Mucosa of stomach (tissue), 1 donor: ENCODE measurements around the gene KRT81.

ENCODE experiments used
- H3K27me3 ChIP-seq: one replicate; pipeline ENCODE4 v1.7.0; 2013; ENCODE audit warnings: mild to moderate bottlenecking, low read length; ENCODE audit not compliant: control insufficient read depth, insufficient read depth
- H3K36me3 ChIP-seq: one replicate; pipeline ENCODE4 v1.7.0; 2013; ENCODE audit warnings: low read length; ENCODE audit not compliant: control insufficient read depth, insufficient read depth
- H3K4me1 ChIP-seq: one replicate; pipeline ENCODE4 v1.7.0; 2013; ENCODE audit warnings: mild to moderate bottlenecking, low read length; ENCODE audit not compliant: control insufficient read depth, insufficient read depth
- H3K4me3 ChIP-seq: one replicate; pipeline ENCODE4 v1.7.0; 2013; ENCODE audit warnings: low read length
- H3K9ac ChIP-seq: one replicate; pipeline ENCODE4 v1.7.0; 2013; ENCODE audit warnings: mild to moderate bottlenecking, low read length, moderate library complexity
- H3K9me3 ChIP-seq: one replicate; pipeline ENCODE4 v1.7.0; 2013; ENCODE audit warnings: mild to moderate bottlenecking, low read length, moderate library complexity; ENCODE audit not compliant: control insufficient read depth
- donor health status: Pancreatic carcinoma.

The KRT81 gene

DNA sequence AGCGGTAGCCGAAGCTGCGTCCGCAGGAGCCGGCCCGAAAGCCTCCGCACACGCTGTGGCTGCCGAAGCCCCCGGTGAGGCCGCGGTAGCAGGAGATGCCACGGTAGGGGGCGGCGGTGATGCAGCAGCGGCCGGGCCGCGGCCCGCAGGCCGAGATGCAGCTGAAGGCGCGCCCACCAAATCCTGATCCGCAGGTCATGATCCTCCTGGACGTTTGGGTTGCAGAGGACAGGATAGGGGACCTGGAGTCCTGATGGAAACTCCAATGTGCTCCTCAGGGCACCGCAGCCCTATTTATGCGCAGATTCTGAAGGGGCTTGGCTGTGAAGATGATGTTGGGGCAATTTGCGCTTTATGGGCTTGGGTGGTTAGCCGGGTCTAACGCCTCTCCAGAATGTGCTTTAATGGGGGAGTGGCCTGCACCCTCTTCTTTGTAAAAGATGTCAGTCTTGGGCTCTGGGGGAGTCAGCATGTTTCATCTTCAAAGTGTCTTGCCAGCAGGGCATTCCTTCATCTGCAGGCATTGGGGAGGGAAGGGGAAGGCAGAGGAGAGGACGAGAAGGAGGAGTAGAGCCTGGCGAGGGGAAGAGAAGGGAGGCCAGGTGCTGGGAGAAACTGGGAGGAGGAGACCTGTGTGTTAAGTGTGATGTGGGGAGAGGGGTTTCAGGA is at the start of gene KRT81:
Gene KRT81, minus strand, starts transcription at position 268 of the 669 bp plus-strand sequence. Its CDS starts 69 bp downstream, at position 199.
- H3K9ac ChIP-seq = no peak within 1 kb of the TSS
- no peaks in the 10 kb centered on the region for H3K9me3 ChIP-seq
- no peaks in the 10 kb centered on the region for H3K36me3 ChIP-seq
- H3K27me3 ChIP-seq = peaks cover 8% of the 10 kb centered on the region
- H3K4me3 ChIP-seq = no peak within 1 kb of the TSS
- H3K4me1 ChIP-seq = no peaks in the 10 kb centered on the region

DNA sequence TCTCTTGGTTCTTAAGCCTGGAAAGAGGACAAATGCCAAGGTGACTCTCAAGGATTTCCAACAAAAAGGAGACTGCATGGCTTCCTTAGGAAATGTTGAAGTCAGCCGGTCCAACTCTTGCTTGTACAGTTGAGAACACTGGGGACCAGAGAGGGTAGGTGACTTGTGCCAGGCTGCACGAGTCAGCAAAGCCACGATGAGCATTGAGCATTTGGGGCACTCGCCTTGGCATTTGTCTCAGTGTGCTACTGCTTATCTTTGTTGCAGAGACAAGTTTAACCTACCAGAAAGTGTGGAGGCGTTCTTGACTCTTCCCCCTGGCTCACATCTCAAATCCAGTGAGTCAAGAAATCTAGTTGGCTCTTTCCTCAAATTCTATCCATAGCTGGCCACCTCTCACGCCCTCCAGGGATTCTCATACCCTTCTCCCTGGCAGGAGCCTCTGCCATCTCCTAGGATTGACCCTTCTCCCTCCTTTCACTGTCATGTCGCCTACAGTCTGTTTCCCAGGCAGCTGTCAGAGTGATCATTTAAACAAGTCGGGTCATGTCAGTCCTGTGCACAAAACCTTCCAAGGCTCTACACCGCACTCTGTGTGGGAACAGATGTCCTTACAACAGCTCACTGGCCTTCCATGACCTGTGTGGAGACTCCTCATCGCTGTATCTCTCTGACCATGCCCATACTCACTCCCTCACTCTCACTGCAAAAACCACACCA is 47.1 kb upstream of the KRT81 start:
- H3K27me3 ChIP-seq = peaks cover 4% of the 10 kb centered on the region
- H3K9ac ChIP-seq = no peak overlapping the region

GRCh38 chr12:52337054-52337453 is 45.7 kb upstream of the KRT81 start:
- Histone ChIP-seq H3K4me3 (no peak overlapping the region), H3K36me3 (no peaks in the 10 kb centered on the region), H3K9me3 (no peaks in the 10 kb centered on the region), H3K9ac (no peak overlapping the region), H3K4me1 (peaks cover 12% of the 10 kb centered on the region), H3K27me3 (peaks cover 3% of the 10 kb centered on the region)

More for the DNA sequence above, 47.1 kb upstream of the KRT81 start:
- Histone ChIP-seq H3K36me3 (no peaks in the 10 kb centered on the region), H3K4me1 (peaks cover 12% of the 10 kb centered on the region), H3K9me3 (no peaks in the 10 kb centered on the region), H3K4me3 (no peak overlapping the region)

- H3K9me3 ChIP-seq = no peaks in the 10 kb centered on the region
- H3K4me1 ChIP-seq = peaks cover 12% of the 10 kb centered on the region
- no peak overlapping the region for H3K9ac ChIP-seq
- H3K4me3 ChIP-seq = no peak overlapping the region
- H3K36me3 ChIP-seq = no peaks in the 10 kb centered on the region
- peaks cover 2% of the 10 kb centered on the region for H3K27me3 ChIP-seq
These were observed 45.3 kb upstream of the KRT81 start for GRCh38 chr12:52336641-52337040.

GRCh38 chr12:52335598-52336262 is 44.4 kb upstream of the KRT81 start:
- Histone ChIP-seq H3K4me1 (peaks cover 12% of the 10 kb centered on the region), H3K36me3 (no peaks in the 10 kb centered on the region), H3K27me3 (peaks cover 2% of the 10 kb centered on the region), H3K9me3 (no peaks in the 10 kb centered on the region), H3K4me3 (no peak overlapping the region), H3K9ac (no peak overlapping the region)

DNA sequence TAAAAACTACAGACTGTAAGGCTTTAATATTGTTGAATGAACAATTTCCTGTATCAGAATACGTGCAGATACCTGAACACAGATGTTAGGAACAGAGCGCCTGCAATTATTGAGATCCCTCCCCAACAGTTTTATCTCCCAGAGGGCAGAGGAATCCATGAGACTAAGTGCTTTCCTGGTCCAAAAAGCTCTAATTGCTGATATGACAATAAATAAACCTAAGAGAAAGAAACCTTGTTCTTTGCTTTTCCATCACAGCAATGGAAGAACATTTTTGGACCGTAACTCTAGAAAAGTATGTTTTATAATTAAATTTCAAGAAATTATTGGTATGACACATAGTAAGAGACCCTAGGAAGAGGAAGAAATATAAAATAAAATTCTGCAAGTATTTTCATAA is 42.9 kb upstream of the KRT81 start:
- Histone ChIP-seq H3K36me3 (no peaks in the 10 kb centered on the region), H3K9me3 (no peaks in the 10 kb centered on the region), H3K4me1 (peaks cover 12% of the 10 kb centered on the region), H3K9ac (no peak overlapping the region), H3K4me3 (no peak overlapping the region), H3K27me3 (peaks cover 2% of the 10 kb centered on the region)

DNA sequence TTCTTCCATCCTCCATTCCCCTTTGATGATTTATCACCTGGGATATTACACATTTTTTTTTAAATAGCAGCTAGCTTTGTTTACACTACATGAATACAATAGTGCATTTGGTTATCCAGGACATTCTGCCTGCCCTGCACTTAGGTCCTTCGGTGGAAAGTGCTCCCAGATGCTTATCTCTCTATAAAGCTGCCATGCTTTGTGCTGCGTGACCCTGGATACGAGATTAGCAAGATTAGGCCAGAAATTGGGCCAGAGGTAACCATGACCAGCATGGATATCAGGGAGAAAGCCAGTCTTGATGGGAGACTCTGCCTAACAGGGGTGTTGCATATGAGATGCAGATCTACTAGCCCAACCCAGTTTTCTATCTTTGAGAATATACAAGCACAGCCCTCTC is 42.0 kb upstream of the KRT81 start:
- no peaks in the 10 kb centered on the region for H3K36me3 ChIP-seq
- peaks cover 2% of the 10 kb centered on the region for H3K27me3 ChIP-seq
- no peaks in the 10 kb centered on the region for H3K9me3 ChIP-seq
- H3K9ac ChIP-seq = no peak overlapping the region
- H3K4me3 ChIP-seq = no peak overlapping the region
- H3K4me1 ChIP-seq = peaks cover 12% of the 10 kb centered on the region

GRCh38 chr12:52332381-52332780 is 41.0 kb upstream of the KRT81 start:
- Histone ChIP-seq H3K4me3 (no peak overlapping the region), H3K9ac (no peak overlapping the region), H3K36me3 (no peaks in the 10 kb centered on the region), H3K27me3 (peaks cover 2% of the 10 kb centered on the region), H3K4me1 (peaks cover 20% of the 10 kb centered on the region), H3K9me3 (no peaks in the 10 kb centered on the region)

DNA sequence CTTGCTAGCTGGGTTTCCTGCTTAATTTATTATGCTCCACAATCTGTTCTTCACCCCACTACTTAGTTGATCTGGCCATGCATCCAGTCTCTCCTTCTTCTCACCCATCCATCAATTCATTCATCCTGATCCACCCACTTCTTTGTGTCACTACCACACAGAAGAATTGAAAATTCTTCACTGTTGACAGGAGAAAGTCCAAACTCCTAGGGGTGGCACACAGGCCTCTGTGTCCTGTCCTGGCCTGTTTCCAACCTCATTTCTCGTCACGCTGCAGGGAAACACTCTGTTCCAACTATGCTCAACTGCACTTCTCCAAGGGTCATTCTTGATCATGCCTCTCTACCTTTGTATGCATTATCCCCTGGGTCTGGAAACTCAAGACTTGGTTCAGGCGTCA is 40.5 kb upstream of the KRT81 start:
- Histone ChIP-seq H3K9me3 (no peaks in the 10 kb centered on the region), H3K36me3 (no peaks in the 10 kb centered on the region), H3K4me3 (no peak overlapping the region), H3K27me3 (peaks cover 2% of the 10 kb centered on the region), H3K9ac (no peak overlapping the region), H3K4me1 (peaks cover 20% of the 10 kb centered on the region)

- H3K9me3 ChIP-seq = no peaks in the 10 kb centered on the region
- no peak overlapping the region for H3K9ac ChIP-seq
- H3K4me3 ChIP-seq = no peak overlapping the region
- peaks cover 20% of the 10 kb centered on the region for H3K4me1 ChIP-seq
- peaks cover 2% of the 10 kb centered on the region for H3K27me3 ChIP-seq
- no peaks in the 10 kb centered on the region for H3K36me3 ChIP-seq
These were observed 39.7 kb upstream of the KRT81 start for GRCh38 chr12:52331039-52331438.

- Histone ChIP-seq H3K9ac (no peak overlapping the region), H3K4me3 (no peak overlapping the region), H3K9me3 (no peaks in the 10 kb centered on the region), H3K4me1 (peaks cover 8% of the 10 kb centered on the region), H3K27me3 (peaks cover 2% of the 10 kb centered on the region), H3K36me3 (no peaks in the 10 kb centered on the region)
These were observed 36.6 kb upstream of the KRT81 start for GRCh38 chr12:52327830-52328500.
